Cerebellar cortex (tissue), 1 donor: ENCODE data around the gene C17orf67.

Source experiments
- DNase-seq: peaks from one replicate; pipeline ENCODE4 v3.0.0-alpha.2; 2015; ENCODE audit warnings: low spot score

C17orf67 gene

GRCh38 chr17:56833809-56834379 lies at the start of gene C17orf67, which contains the start of gene DGKE:
TSS of gene C17orf67 (minus strand) at chr17:56833920. CDS start at chr17:56815810, 18,110 bp downstream.
TSS of gene DGKE (plus strand) at chr17:56834151. CDS start at chr17:56834796, 645 bp downstream.
- DNase-seq = peak; percentile 98

- DNase-seq = no peak
Observed at GRCh38 chr17:56881685-56882295, 48.1 kb upstream of the C17orf67 start.

- no peak for DNase-seq
Observed at GRCh38 chr17:56880571-56880970, 46.9 kb upstream of the C17orf67 start.

DNA sequence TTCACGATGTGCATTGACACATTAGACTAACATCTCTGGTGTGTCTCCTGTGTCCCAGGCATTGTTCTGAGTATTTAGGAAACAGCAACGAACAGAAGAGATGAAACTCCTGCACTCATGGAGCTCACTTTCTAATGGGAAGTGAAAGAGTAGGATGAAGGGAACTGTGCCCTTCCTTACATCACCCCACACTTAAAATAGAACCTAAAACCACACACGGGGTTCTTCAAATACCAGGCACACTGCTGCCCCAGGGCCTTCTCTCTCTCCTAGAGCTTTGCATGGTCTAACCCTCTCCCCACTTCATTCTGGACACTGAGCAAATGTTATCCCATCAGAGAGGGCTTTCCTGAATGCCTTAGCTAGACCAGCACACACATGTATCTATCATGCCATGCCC lies 46.4 kb upstream of the C17orf67 start:
- no peak for DNase-seq

- DNase-seq = no peak
Observed at GRCh38 chr17:56879280-56879679, 45.6 kb upstream of the C17orf67 start.

GRCh38 chr17:56876766-56877179 lies 43.1 kb upstream of the C17orf67 start:
- DNase-seq = no peak

DNA sequence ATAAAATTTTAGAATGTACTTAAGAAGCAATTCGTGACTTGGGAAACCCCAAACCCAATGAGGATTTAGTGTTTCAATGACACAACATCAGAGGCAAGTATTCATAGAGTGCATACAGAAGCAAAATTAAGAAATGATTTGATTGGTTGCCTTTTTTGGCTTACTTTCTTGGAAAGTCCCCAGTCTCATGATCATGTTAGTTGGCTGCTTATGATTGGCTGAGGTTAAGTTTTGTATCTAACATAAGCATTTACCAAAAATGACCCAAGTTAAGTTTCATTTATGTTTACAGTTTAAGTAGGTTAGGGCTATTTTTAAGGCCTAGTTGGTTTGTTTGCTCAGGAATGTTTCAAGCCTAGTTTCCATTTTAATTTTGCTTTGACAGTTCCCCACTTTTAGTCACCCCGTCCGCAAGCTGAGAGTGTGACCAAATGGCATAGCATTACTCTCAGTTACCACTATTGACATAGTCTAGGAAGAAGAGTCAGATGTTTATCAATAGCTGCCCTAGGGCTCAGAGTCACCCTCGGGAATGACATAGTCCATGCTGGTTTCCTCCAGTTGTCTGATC lies 36.4 kb upstream of the C17orf67 start:
- DNase-seq = no peak

DNA sequence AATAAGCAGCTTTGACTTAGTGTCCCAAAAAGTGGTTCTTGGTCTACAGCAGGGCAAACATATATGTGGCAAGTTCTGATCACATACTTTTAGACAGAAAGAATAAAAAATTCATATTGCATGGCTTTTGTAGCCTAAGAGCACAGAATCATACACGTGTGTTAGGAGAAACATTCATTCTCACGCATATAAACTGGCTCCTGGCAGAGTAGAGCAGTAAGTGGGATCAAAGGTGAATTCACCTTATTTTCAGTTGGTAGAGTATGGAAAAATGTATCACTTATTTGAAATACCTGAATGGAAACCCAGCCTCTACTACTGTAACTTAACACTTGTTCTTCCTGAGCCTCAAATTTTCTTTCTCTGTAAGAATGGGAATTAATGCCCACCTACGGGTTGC lies 35.0 kb upstream of the C17orf67 start:
- DNase-seq = no peak

DNA sequence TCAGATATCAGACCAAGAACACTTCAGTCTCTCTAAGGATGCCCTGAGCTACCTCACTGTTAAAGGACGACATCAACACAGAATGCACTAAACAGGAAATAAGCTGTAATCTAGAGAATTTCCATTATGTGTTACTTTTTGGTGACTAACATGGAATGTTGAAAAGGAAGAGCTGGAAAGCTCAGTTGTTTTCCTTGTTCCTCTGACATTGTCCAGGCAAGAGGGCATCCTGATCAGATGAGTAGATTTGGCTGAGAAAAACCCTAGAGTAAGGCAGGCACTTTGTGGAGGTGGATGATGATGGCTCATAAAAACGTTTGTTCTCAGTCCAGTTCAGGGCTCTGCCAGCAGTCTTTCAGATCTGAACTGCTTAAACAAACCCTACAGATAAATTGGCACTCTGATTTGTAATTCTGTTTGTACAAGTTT lies 34.2 kb upstream of the C17orf67 start:
- DNase-seq = no peak

GRCh38 chr17:56866496-56866895 lies 32.8 kb upstream of the C17orf67 start:
- no peak for DNase-seq

- no peak for DNase-seq
Observed at GRCh38 chr17:56866076-56866475, 32.4 kb upstream of the C17orf67 start.

GRCh38 chr17:56863974-56864373 lies 30.3 kb upstream of the C17orf67 start:
- DNase-seq = no peak

DNA sequence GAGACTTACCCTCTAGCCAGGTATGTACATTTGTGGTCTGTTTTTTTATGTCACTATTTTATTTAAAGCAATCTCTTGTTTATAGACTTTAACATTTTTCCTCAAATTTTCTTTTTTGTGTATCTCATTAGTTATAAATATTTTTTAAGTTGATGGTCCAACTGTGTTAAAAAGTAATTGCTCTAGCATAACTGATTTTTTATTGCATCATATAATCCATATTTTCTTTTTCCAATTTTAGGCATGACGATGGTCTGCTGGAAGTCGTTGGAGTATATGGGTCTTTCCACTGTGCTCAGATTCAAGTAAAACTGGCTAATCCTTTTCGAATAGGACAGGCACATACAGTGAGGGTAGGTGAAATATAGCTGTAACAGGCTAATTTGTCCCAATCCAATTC lies 28.2 kb upstream of the C17orf67 start:
- DNase-seq = no peak

DNA sequence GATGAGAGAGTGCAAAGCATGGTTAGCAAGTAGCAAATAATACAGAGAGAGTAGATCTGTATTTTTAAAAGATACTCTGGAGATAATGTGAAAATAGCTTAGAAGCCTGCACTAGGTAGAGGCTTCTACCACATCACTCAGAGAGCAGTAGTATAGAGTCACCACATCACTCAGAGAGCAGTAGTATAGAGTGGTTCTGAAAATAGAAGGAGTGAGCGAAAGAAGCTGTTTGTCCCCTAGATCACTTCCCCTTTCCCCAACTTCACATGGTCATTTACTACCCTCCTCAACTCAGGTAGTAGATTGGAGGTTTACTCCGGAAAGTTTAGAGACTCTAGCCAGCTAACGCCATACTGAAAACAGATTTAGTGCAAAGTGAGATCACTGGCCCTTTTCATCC lies 17.3 kb upstream of the C17orf67 start:
- DNase-seq = no peak

GRCh38 chr17:56850591-56850990 lies 16.9 kb upstream of the C17orf67 start:
- no peak for DNase-seq

GRCh38 chr17:56849131-56849530 lies 15.4 kb upstream of the C17orf67 start:
- DNase-seq = no peak

GRCh38 chr17:56847106-56847505 lies 13.4 kb upstream of the C17orf67 start:
- DNase-seq = no peak

DNA sequence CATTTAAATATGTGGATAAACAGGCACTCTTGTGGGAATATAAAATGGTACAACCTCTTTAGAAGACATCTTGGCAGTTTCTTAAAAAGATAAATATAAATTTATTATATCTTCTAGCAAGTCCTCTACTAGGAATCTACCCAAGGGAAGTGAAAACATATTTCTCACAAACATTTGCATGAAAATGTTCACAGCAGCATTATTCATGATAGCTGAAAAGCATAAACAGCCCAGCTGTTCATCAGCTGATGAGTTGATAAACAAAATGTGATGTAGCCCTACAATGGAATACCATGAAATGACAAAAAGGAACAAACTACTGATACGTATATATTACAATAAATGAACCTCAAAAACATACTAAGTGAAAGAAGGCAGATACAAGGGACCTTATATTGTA lies 12.2 kb upstream of the C17orf67 start:
- no peak for DNase-seq

GRCh38 chr17:56842577-56842976 lies 8.9 kb upstream of the C17orf67 start:
- DNase-seq = no peak

- no peak for DNase-seq
Observed at GRCh38 chr17:56838687-56839086, 5.0 kb upstream of the C17orf67 start.

- no peak for DNase-seq
Observed at GRCh38 chr17:56835264-56835585, 1.5 kb upstream of the C17orf67 start.

DNA sequence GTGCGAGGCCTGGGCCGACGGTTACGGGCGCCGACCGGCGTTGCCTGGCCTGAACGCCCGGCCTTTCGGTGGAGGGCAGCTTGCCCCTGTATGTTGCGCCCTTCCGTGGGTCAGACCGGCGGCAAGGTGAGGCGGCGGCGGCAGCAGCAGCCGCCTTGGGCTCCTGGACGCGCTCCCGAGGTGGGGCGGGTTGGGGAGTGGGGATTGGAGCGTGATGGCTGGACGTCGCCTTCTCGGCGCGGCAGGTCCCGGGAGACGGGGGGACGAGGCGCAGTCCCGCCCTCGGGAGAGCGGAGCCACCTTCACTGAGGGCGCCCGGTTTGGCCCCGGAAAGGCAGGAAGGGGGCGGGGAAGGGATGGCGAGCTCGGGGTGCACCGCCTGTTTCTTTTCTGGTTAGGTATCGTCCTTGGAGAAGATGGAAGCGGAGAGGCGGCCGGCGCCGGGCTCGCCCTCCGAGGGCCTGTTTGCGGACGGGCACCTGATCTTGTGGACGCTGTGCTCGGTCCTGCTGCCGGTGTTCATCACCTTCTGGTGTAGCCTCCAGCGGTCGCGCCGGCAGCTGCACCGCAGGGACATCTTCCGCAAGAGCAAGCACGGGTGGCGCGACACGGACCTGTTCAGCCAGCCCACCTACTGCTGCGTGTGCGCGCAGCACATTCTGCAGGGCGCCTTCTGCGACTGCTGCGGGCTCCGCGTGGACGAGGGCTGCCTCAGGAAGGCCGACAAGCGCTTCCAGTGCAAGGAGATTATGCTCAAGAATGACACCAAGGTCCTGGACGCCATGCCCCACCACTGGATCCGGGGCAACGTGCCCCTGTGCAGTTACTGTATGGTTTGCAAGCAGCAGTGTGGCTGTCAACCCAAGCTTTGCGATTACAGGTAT lies 902 bp upstream of the C17orf67 start:
- peak; percentile 52 for DNase-seq
